Measurements from ENCODE around the gene VAV3. TPM values are rescaled to one million over a fixed set of nuclear protein-coding genes. Genes with fewer than 3 reads are reported as not detected.

VAV3 gene
- total RNA-seq, 1 donor from 2014 or later, result 11.3 TPM

DNA sequence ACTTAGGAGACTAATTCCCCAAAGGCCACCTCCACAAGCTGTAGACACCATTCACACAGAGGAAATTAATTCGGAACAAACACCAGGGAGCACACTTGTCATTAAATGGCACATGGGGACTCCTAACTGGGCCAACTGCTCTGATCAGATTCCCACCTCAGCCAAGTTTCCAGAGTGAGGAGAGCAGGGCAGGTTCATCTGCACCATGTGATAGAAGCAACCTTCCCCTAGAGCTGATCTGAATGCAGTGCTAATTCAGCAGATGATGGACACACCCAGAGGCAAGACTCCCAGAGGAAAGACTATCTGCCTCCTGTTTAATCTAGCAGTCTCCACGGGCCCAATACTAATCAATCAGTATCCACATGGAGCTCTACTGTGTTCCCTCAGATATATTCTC lies 147.0 kb downstream of the VAV3 start:
- H3K4me1 ChIP-seq, result no peaks in the 10 kb centered on the region
- no peak overlapping the region for H3K27ac ChIP-seq
- DNase-seq (no peak), ATAC-seq (no peak)
- TF ChIP-seq CTCF (IDR thresholded peaks at IDR 0.05), result no peak
- H3K27me3 ChIP-seq (ENCODE audit: low read depth), result no peaks in the 10 kb centered on the region
- intact Hi-C loops (cut with DNase I), result no loop called here
- H3K4me3 ChIP-seq, result no peak overlapping the region
- H3K36me3 ChIP-seq, result no peaks in the 10 kb centered on the region
- no peaks in the 10 kb centered on the region for H3K9me3 ChIP-seq

- intact Hi-C loops (cut with DNase I), result no loop called here
These were observed 147.8 kb downstream of the VAV3 start for GRCh38 chr1:107817206-107817605.

GRCh38 chr1:107810291-107810951 lies 154.6 kb downstream of the VAV3 start:
- Histone ChIP-seq H3K4me3 (no peak overlapping the region), H3K27ac (no peak overlapping the region), H3K36me3 (no peaks in the 10 kb centered on the region), H3K9me3 (no peaks in the 10 kb centered on the region), H3K27me3 (ENCODE audit: low read depth) (no peaks in the 10 kb centered on the region), H3K4me1 (no peaks in the 10 kb centered on the region)
- TF ChIP-seq CTCF (IDR thresholded peaks at IDR 0.05), result no peak
- ATAC-seq (no peak), DNase-seq (no peak)
- intact Hi-C loops (cut with DNase I), result no loop called here

More at GRCh38 chr1:107817206-107817605, 147.8 kb downstream of the VAV3 start:
- Histone ChIP-seq H3K4me3 (no peak overlapping the region), H3K36me3 (no peaks in the 10 kb centered on the region), H3K27ac (no peak overlapping the region), H3K27me3 (ENCODE audit: low read depth) (no peaks in the 10 kb centered on the region), H3K9me3 (no peaks in the 10 kb centered on the region), H3K4me1 (no peaks in the 10 kb centered on the region)
- ATAC-seq (no peak), DNase-seq (no peak)
- TF ChIP-seq CTCF (IDR thresholded peaks at IDR 0.05), result no peak

- H3K9me3 ChIP-seq, result no peaks in the 10 kb centered on the region
- H3K27me3 ChIP-seq (ENCODE audit: low read depth), result no peaks in the 10 kb centered on the region
- H3K27ac ChIP-seq, result no peak overlapping the region
- no peak overlapping the region for H3K4me3 ChIP-seq
- no peaks in the 10 kb centered on the region for H3K4me1 ChIP-seq
- H3K36me3 ChIP-seq, result no peaks in the 10 kb centered on the region
- no peak for TF ChIP-seq CTCF (IDR thresholded peaks at IDR 0.05)
- ATAC-seq (no peak), DNase-seq (no peak)
- intact Hi-C loops (cut with DNase I), result no loop called here
These were observed 157.1 kb downstream of the VAV3 start for GRCh38 chr1:107807855-107808254.

- Histone ChIP-seq H3K9me3 (no peaks in the 10 kb centered on the region), H3K36me3 (no peaks in the 10 kb centered on the region), H3K27ac (no peak overlapping the region), H3K27me3 (ENCODE audit: low read depth) (no peaks in the 10 kb centered on the region), H3K4me1 (no peaks in the 10 kb centered on the region), H3K4me3 (no peak overlapping the region)
- intact Hi-C loops (cut with DNase I), result no loop called here
- DNase-seq, result no peak
- no peak for TF ChIP-seq CTCF (IDR thresholded peaks at IDR 0.05)
- no peak for ATAC-seq
These were observed 157.6 kb downstream of the VAV3 start for GRCh38 chr1:107807405-107807804.
